Measurements from ENCODE around the gene MS4A10.

- TF ChIP-seq POLR2AphosphoS5 (IDR thresholded peaks at IDR 0.05; ENCODE audit: borderline replicate concordance, low read depth, low read length), result no peak
- TF ChIP-seq EZH2 (IDR thresholded peaks at IDR 0.05), result no peak
Observed at GRCh38 chr11:60791153-60791933, 6.2 kb downstream of the MS4A10 start.
